NCI-H69 (cell line): ENCODE data around the gene IFIT2.
"Not testable (repeated sequence)": the region's sequence is repeated elsewhere in the genome, so short reads cannot be mapped to it uniquely, and the experiment has no call there.

ENCODE experiments used
- DNase-seq: peaks from one replicate; lab custom pipeline; 2025; lab: John Stamatoyannopoulos, UW

The IFIT2 gene

DNA sequence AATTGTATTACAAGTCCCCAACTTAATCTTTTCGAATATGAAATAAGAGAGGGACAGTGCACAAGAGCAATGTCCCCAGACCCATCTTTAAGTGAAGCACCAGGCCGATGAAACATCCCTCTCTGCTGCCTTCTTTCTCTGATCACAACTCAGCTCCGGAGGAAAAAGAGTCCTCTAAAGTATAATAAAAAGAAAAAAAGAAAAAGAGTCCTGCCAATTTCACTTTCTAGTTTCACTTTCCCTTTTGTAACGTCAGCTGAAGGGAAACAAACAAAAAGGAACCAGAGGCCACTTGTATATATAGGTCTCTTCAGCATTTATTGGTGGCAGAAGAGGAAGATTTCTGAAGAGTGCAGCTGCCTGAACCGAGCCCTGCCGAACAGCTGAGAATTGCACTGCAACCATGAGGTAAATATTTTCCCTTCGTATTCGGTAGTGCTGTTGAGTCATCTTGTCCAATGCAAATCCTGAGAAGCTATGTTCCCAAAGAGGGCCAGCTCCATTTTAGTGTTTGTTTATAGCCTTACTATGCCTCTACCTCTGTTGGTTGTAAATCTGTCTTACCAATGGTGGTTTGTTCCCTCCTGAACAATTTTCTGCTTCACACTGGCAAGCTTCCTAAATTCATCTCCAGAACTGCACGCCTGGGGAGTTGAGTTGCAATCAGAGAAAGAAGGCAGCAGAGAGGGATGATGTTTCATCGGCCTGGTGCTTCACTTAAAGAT, at the start of gene IFIT2:
TSS of gene IFIT2 (plus strand) at position 326 of the 725 bp plus-strand sequence. CDS start at position 404, 78 bp downstream.
- DNase-seq: no peak

DNA sequence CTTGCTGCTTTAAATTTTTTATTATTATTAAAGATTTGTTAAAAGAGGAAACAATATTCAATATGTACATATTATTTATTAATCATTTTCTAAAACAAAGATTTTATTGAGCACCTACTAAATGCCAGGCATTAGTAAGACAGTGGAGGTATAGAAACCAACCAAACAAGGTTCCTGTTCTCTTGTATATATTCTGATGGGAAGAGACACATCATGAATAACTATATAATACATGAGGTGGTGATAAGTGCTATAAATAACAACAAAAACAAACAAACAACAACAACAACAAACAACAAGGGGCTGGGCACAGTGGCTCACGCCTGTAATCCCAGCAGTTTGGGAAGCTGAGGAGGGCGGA, 49.6 kb upstream of the IFIT2 start:
- no peak for DNase-seq

- DNase-seq: not testable (repeated sequence)
Measured at GRCh38 chr10:89255091-89255579, 46.7 kb upstream of the IFIT2 start.

DNA sequence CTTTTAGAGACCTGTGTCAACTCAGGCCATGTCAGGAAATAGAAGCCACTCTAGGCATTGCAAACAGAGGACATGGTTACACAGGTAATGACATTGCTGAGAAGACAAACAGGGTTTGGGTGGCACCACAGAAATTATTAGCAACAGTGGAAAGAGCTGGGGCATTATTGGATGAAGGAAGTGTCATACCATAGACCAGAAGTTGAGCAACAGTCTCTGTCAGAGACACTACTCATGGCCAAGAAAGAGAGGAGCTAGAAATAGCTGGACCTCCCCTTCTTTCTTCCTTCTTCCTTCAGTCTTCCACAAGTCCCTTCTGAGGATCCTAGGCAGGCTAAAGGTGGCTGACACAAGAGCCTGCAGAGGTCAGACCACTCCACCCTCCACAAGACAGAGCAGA, 46.1 kb upstream of the IFIT2 start:
- DNase-seq: no peak

GRCh38 chr10:89256340-89256739, 45.5 kb upstream of the IFIT2 start:
- DNase-seq: no peak

DNA sequence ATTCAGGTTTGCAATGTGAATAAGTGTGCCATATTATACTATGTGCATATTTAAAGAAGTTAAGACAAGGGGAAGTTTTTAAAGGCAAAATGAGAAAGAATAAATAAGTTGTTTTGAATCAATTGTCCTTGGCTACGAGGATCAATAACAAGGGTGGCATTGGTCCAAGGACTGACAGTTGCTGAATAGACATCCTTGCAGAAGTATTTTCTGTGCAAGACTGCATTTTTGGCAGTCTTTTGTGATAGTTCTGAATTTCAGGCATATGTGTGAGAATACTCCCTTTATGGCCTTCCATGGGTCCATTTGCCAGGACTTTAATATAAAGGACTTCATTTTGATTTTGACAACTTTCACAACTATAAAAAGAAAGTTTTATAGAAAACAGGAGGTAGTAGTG, 44.9 kb upstream of the IFIT2 start:
- no peak for DNase-seq

GRCh38 chr10:89257581-89257980, 44.3 kb upstream of the IFIT2 start:
- DNase-seq: no peak

GRCh38 chr10:89258881-89259280, 43.0 kb upstream of the IFIT2 start:
- DNase-seq: no peak

- DNase-seq: no peak
Measured at GRCh38 chr10:89262086-89263051, 39.5 kb upstream of the IFIT2 start.

- DNase-seq: no peak
Measured at GRCh38 chr10:89263091-89263490, 38.8 kb upstream of the IFIT2 start.

GRCh38 chr10:89263531-89263930, 38.3 kb upstream of the IFIT2 start:
- no peak for DNase-seq

DNA sequence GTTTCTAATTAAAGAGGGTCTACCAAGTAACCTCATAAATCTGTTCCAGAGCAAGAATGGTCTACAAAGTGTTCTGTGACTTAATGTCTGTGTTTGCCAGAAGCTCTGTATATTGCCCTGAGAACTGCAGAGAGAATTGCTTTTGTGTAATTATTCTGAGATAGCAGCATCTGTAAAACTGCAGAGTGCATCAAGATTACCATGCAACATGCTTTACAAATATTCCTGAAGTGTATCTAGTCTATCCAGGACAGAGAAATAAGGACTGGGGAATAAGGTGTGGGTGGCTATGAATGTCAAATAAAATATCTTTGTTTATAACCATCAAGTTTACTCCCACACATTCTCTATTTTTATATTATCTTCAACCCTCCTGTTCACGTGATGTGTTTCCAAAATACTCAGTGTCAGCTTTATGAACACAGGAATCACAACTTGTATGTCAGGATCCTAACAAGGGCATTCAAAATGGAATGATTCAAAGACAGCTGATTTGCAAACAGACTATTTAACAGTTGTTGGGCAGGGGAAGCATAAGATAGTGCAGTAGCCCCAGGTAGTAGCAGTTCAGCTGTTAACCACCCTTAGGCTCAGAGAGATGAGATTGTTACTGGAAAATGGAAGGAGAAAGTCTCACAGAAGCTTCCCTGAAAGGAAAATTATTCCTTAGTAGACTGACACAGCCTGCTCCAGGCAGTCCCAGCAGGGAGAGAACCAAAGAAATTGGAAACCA, 35.0 kb upstream of the IFIT2 start:
- DNase-seq: no peak

DNA sequence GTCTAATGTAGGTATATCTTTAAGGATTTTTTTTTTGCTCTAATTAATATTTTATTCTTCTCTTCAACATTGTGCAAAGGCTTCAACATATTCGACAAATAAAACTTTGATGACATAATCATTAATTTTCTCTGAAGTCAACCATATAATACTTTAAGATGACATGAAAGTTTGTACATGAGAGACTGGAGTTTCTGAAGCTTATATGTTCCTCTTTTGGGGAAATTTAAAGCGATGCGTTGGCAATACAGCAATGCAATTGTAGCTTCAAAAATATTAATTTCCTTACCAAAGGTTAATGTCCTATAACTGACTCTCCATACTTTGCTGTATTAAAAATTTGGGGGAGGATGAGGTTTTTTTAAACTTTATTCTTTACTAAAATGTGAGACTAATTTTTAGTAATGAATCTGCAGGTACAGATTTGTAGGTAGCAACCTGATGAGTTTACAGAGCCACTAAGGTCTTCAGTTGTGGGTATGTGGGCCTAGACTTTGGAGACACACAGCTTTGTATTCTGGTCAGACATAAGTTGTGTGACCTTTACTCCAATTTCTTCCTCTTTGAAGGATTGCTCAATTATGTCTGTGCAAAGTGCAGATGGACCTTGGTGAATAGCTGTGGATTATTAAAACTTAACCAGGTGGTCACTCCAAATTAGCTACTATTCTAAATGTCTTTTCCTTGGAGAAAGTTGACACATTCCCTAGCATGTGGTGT, 32.3 kb upstream of the IFIT2 start:
- DNase-seq: no peak

GRCh38 chr10:89270153-89270483, 31.7 kb upstream of the IFIT2 start:
- DNase-seq: no peak

- DNase-seq: no peak
Measured at GRCh38 chr10:89271532-89271931, 30.3 kb upstream of the IFIT2 start.

DNA sequence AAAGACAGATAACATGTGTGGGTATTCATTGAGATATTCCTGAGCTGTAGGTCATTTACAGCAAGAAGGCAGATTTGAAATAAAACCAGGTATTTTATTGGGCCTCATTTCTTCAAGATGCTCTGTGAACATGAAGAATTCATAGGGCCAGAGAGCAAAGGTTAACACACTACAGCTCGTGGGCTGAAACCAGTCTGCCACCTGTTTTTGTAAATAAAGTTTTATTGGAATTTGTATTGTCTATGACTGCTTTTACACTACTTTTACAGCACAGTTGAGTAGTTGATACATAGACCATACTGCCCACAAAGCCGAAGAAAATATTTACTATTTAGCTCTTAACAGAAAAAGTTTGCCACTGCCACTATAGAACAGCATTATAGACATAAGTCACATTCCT, 28.2 kb upstream of the IFIT2 start:
- DNase-seq: no peak

- no peak for DNase-seq
Measured at GRCh38 chr10:89274928-89275327, 26.9 kb upstream of the IFIT2 start.

DNA sequence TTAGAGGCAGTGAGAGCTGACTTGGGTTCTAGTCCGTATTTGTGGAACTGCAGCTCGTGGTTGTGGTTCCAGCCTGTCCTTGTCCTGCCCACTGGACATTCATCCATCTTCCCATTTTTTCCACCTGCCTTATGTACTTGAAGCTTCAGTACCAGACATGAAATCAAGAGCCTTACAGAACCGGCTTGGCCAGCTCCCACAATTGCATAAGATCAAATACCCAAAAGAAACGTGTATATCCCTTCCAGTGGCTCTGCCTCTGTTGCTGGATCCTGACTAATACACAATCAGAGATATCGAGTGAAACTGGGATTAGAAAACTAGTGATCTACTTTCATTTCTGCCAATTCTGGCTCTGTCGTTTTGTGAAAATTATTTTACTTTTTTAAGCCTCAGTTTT, 26.5 kb upstream of the IFIT2 start:
- DNase-seq: no peak

GRCh38 chr10:89278034-89278535, 23.8 kb upstream of the IFIT2 start:
- DNase-seq: no peak

GRCh38 chr10:89278900-89279392, 22.9 kb upstream of the IFIT2 start:
- DNase-seq: no peak

- no peak for DNase-seq
Measured at GRCh38 chr10:89279421-89279869, 22.4 kb upstream of the IFIT2 start.
